Smooth muscle cell (in vitro differentiated cells): ENCODE results near the gene MROH2A. TPM values are rescaled to one million over a fixed set of nuclear protein-coding genes. Genes with fewer than 3 reads are reported as not detected.
"Not testable (repeated sequence)": the region's sequence is repeated elsewhere in the genome, so short reads cannot be mapped to it uniquely, and the experiment has no call there.

Experiments
- DNase-seq: peaks from one replicate; lab custom pipeline; 2025; ENCODE audit not compliant: unreplicated experiment; lab: John Stamatoyannopoulos, UW
- H2AFZ ChIP-seq: fragments of 200-600 bp; sonication (generic); 2 replicates; pipeline ENCODE4 v1.6.0; 2016; ENCODE audit warnings: antibody characterized with exemption, low read depth, mild to moderate bottlenecking
- H3F3A ChIP-seq: fragments of 200-600 bp; sonication (generic); 2 replicates; pipeline ENCODE4 v1.6.0; 2017; ENCODE audit warnings: antibody characterized with exemption, low read depth
- H3K27ac ChIP-seq: fragments of 200-600 bp; sonication (generic); 2 replicates; pipeline ENCODE4 v1.5.1; 2016; ENCODE audit warnings: low read depth, mild to moderate bottlenecking
- H3K27me3 ChIP-seq: fragments of 200-600 bp; sonication (generic); 2 replicates; pipeline ENCODE4 v1.6.1; 2016; ENCODE audit warnings: low read depth, mild to moderate bottlenecking
- H3K36me3 ChIP-seq: fragments of 200-600 bp; sonication (generic); 2 replicates; pipeline ENCODE4 v1.5.1; 2016; ENCODE audit warnings: low read depth
- H3K4me1 ChIP-seq: fragments of 200-600 bp; sonication (generic); 2 replicates; pipeline ENCODE4 v1.5.1; 2016; ENCODE audit warnings: low read depth
- H3K4me2 ChIP-seq: fragments of 200-600 bp; sonication (generic); 2 replicates; pipeline ENCODE4 v1.6.0; 2016; ENCODE audit warnings: mild to moderate bottlenecking
- H3K4me3 ChIP-seq: fragments of 200-600 bp; sonication (generic); 2 replicates; pipeline ENCODE4 v1.5.1; 2016; ENCODE audit warnings: mild to moderate bottlenecking
- H3K79me2 ChIP-seq: fragments of 200-600 bp; sonication (generic); 2 replicates; pipeline ENCODE4 v1.6.0; 2016; ENCODE audit warnings: low read depth, mild to moderate bottlenecking
- H3K9ac ChIP-seq: fragments of 200-600 bp; sonication (generic); 2 replicates; pipeline ENCODE4 v1.6.0; 2016; ENCODE audit warnings: low read depth
- H3K9me3 ChIP-seq: fragments of 200-600 bp; sonication (generic); replicated peaks from 2 replicates; pipeline ENCODE4 v1.5.1; 2016; ENCODE audit warnings: low read depth
- H4K20me1 ChIP-seq: fragments of 200-600 bp; sonication (generic); 2 replicates; pipeline ENCODE4 v1.6.0; 2016; ENCODE audit warnings: low read depth
- WGBS: methylation state at CpG from one replicate; pipeline ENCODE4 v1.1.7; 2016; ENCODE audit warnings: low lambda C conversion rate; 5-methylcytosine and 5-hydroxymethylcytosine counted together
- polyA plus RNA-seq: library from polyadenylated mRNA; unstranded; fragments of >200 nt; fragmentation: Nextera tagmentation; extraction: Ambion mirVana; gene quantifications from 2 replicates; pipeline ENCODE4 v1.2.1, GENCODE V29; 2016
- total RNA-seq: library from RNA; depleted of rRNA; stranded (reverse); fragments of >200 nt; gene quantifications from 2 replicates; pipeline ENCODE4 v1.2.3, GENCODE V29; 2014
- TF ChIP-seq, protein P1 (sequence below): fragments of 200-600 bp; sonication (generic); IDR thresholded peaks from 2 replicates; pipeline ENCODE4 v1.5.1; 2017; ENCODE audit warnings: borderline replicate concordance, mild to moderate bottlenecking, antibody characterized with exemption; ENCODE audit not compliant: insufficient read depth, poor library complexity, severe bottlenecking

MROH2A gene
- total and polyA plus RNA-seq, 2 experiments from 2014 or later, result not detected

DNA sequence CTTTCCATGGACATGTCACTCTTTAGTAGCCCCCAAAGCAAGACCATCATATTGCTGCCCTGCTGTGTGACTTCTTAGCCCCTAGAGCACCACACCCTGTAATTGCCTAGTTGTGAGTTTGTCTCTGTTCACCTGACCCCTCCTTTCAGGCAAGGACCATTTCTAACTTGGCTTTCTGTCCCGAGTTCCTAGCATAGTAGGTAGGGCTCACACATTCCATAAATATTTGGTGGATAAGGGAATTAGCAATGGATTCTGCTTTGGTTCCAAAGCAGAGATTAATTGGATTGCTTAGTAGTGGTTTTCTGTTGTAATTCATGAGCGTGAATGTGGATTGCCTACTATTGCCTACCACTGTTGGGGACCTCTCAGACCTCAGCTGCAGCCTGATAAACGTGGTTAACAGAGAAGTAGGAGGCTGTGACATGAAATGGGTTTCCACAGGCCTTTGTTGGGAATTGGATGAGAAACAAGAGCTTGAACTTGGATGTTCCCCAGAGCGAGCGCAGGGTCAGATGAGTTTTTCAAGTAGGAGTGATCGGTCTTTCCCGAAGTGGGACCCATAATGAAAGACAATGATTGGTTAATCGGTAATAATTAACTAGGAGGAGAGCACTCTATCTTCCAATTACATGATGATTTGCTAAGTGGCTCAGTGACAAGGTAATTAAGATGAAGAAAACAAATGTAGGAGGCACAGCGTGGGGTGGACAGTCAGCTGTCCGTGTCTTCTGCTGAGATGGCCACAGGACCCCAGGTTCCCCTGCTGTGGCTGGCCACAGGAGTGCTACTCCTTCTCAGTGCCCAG is 31.5 kb upstream of the MROH2A start:
- no peak overlapping the region for H3K9ac ChIP-seq
- H2AFZ ChIP-seq, result no peak overlapping the region
- no peak for DNase-seq
- H3K4me1 ChIP-seq, result no peaks in the 10 kb centered on the region
- no peaks in the 10 kb centered on the region for H3K27me3 ChIP-seq
- H3K27ac ChIP-seq, result no peak overlapping the region
- TF ChIP-seq, protein P1, sequence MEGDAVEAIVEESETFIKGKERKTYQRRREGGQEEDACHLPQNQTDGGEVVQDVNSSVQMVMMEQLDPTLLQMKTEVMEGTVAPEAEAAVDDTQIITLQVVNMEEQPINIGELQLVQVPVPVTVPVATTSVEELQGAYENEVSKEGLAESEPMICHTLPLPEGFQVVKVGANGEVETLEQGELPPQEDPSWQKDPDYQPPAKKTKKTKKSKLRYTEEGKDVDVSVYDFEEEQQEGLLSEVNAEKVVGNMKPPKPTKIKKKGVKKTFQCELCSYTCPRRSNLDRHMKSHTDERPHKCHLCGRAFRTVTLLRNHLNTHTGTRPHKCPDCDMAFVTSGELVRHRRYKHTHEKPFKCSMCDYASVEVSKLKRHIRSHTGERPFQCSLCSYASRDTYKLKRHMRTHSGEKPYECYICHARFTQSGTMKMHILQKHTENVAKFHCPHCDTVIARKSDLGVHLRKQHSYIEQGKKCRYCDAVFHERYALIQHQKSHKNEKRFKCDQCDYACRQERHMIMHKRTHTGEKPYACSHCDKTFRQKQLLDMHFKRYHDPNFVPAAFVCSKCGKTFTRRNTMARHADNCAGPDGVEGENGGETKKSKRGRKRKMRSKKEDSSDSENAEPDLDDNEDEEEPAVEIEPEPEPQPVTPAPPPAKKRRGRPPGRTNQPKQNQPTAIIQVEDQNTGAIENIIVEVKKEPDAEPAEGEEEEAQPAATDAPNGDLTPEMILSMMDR, result no peak
- WGBS, result 83% methylated on average over 10 of the region's 10 CpGs
- no peaks in the 10 kb centered on the region for H3K79me2 ChIP-seq
- no peaks in the 10 kb centered on the region for H3F3A ChIP-seq
- no peaks in the 10 kb centered on the region for H3K9me3 ChIP-seq
- H3K4me2 ChIP-seq, result no peak overlapping the region
- H3K36me3 ChIP-seq, result no peaks in the 10 kb centered on the region
- H4K20me1 ChIP-seq, result no peaks in the 10 kb centered on the region
- no peak overlapping the region for H3K4me3 ChIP-seq

DNA sequence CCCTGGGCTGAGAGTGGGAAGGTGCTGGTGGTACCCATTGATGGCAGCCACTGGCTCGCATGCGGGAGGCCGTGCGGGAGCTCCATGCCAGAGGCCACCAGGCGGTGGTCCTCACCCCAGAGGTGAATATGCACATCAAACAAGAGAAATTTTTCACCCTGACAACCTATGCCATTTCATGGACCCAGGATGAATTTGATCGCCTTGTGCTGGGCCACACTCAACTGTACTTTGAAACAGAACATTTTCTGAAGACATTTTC is 30.9 kb upstream of the MROH2A start:
- H3K27ac ChIP-seq, result no peak overlapping the region
- no peak for DNase-seq
- no peaks in the 10 kb centered on the region for H3F3A ChIP-seq
- H3K4me3 ChIP-seq, result no peak overlapping the region
- 92% methylated on average over 6 of the region's 6 CpGs for WGBS
- H3K4me2 ChIP-seq, result no peak overlapping the region
- H3K36me3 ChIP-seq, result no peaks in the 10 kb centered on the region
- no peaks in the 10 kb centered on the region for H4K20me1 ChIP-seq
- no peaks in the 10 kb centered on the region for H3K4me1 ChIP-seq
- no peak overlapping the region for H2AFZ ChIP-seq
- H3K9me3 ChIP-seq, result no peaks in the 10 kb centered on the region
- TF ChIP-seq, protein P1, result no peak
- no peak overlapping the region for H3K9ac ChIP-seq
- H3K79me2 ChIP-seq, result no peaks in the 10 kb centered on the region
- no peaks in the 10 kb centered on the region for H3K27me3 ChIP-seq

DNA sequence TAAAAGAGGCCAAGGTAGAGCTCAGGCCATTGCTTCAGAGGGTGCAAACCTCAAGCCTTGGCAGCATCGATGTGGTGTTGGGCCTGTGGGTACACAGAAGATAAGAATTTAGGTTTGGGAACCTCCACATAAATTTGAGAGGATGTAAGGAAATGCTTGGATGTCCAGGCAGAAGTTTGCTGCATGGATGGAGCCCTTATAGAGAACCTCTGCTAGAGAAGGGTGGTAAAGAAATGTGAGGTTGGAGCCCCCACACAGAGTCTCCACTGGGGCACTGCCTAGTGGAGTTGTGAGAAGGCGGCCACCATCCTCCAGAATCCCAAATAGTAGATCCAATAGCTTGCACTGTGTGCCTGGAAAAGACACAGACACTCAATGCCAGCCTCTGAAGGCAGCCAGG is 27.4 kb upstream of the MROH2A start:
- not testable (repeated sequence) for H3K36me3 ChIP-seq, H3K9ac ChIP-seq, H4K20me1 ChIP-seq, H3K27ac ChIP-seq, H3K4me1 ChIP-seq, DNase-seq, H3K4me3 ChIP-seq, H3K4me2 ChIP-seq, H3K9me3 ChIP-seq, H3F3A ChIP-seq, H3K27me3 ChIP-seq, H3K79me2 ChIP-seq, H2AFZ ChIP-seq
- 72% methylated on average over 2 of the region's 2 CpGs for WGBS

DNA sequence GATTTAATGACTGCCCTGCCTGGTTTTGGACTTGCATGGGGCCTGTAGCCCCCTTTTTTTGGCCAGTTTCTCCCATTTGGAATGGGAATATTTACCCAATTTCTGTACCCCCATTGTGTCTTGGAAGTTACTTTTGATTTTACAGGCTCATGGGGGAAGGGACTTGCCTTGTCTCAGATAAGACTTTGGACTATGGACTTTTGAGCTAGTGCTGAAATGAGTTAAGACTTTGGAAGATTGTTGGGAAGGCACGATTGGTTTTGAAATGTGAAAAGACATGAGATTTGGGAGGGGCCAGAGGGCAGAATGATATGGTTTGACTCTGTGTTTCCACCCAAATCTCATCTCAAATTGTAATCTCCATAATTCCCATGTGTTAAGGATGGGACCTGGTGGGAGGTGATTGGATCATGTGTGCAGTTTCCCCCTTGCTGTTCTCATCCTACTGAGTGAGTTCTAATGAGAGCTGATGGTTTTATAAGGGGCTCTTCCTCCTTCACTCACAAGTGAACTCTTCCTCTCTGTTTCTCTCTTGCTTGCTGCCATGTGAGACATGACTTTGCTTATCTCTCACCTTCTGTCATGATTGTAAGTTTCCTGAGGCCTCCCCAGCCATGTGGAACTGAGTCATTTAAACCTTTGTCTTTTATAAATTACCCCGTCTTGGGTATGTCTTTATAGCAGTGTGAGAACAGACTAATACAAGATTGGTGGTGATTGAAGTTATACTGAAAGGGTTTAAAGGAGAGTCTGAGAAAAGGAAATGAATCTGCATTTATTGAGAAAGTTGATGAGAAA is 26.7 kb upstream of the MROH2A start:
- H3K27me3 ChIP-seq, H2AFZ ChIP-seq, H3K4me3 ChIP-seq, H4K20me1 ChIP-seq, H3K36me3 ChIP-seq, DNase-seq, H3K4me1 ChIP-seq, H3K9ac ChIP-seq, H3F3A ChIP-seq, H3K9me3 ChIP-seq, H3K27ac ChIP-seq, H3K4me2 ChIP-seq, H3K79me2 ChIP-seq: not testable (repeated sequence)
- WGBS, result 67% methylated on average over 2 of the region's 2 CpGs
